SK-N-SH treated with all-trans-retinoic acid at 6 μM for 48 hours (cell line): ENCODE data around the gene PRSS38.

Experiments
- ARNTL ChIP-seq: fragments of 450-650 bp; formaldehyde crosslinking; IDR thresholded peaks from 2 replicates; pipeline ENCODE4 v1.5.0; 2020; ENCODE audit warnings: low read depth, mild to moderate bottlenecking, moderate library complexity, borderline replicate concordance
- OSR1 ChIP-seq: fragments of 250-450 bp; sonication (Bioruptor Pico); IDR thresholded peaks from 2 replicates; pipeline ENCODE4 v1.8.0; 2022; ENCODE audit warnings: moderate library complexity, mild to moderate bottlenecking, inconsistent platforms
- PPARA ChIP-seq: fragments of 250-450 bp; sonication (Bioruptor Pico); IDR thresholded peaks from 2 replicates; pipeline ENCODE4 v1.5.0; 2020; ENCODE audit warnings: mild to moderate bottlenecking, borderline replicate concordance
- RARB ChIP-seq: fragments of 250-450 bp; sonication (Bioruptor Pico); IDR thresholded peaks from 2 replicates; pipeline ENCODE4 v1.8.0; 2021; ENCODE audit warnings: mild to moderate bottlenecking, moderate library complexity
- TF ChIP-seq, protein P1 (sequence below): fragments of 250-450 bp; sonication (Bioruptor Pico); IDR thresholded peaks from 2 replicates; pipeline ENCODE4 v1.5.0; 2020; ENCODE audit warnings: mild to moderate bottlenecking, moderate library complexity

DNA sequence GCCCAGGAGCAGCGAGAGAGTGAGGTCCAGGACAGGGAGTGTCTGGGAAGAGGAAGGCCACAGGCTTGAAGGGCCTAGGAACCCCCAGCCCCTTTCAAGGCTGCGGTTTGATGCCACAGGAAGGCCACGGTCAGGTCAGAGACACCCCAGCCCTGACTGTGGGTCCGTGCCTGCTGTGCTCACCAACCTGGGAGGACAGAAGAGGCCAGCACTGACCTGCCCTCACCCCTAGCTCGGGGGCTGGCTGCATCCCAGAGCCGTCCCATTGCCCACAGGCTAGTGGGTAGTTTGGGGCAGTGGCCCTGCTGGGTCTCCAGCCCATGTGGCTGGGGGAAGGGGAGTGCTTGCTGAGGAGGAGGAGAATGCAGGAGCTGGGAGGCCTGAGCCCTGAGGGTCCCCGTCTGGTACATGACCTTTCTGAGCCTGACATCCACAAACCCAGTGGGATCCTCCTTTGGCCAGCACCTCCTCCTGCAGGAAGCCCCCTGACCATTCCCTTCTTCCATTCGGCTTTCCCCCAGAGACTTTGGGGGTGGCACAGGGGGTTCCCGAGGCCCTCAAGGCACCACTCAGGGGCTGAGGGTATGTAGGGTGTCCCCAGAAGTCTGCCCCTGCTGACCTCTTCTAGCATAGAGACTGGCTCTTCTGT is 77.9 kb downstream of the PRSS38 start:
- TF ChIP-seq ARNTL (CRISPR knock-in tag): no peak
- TF ChIP-seq RARB (CRISPR knock-in tag): no peak
- TF ChIP-seq, protein P1, sequence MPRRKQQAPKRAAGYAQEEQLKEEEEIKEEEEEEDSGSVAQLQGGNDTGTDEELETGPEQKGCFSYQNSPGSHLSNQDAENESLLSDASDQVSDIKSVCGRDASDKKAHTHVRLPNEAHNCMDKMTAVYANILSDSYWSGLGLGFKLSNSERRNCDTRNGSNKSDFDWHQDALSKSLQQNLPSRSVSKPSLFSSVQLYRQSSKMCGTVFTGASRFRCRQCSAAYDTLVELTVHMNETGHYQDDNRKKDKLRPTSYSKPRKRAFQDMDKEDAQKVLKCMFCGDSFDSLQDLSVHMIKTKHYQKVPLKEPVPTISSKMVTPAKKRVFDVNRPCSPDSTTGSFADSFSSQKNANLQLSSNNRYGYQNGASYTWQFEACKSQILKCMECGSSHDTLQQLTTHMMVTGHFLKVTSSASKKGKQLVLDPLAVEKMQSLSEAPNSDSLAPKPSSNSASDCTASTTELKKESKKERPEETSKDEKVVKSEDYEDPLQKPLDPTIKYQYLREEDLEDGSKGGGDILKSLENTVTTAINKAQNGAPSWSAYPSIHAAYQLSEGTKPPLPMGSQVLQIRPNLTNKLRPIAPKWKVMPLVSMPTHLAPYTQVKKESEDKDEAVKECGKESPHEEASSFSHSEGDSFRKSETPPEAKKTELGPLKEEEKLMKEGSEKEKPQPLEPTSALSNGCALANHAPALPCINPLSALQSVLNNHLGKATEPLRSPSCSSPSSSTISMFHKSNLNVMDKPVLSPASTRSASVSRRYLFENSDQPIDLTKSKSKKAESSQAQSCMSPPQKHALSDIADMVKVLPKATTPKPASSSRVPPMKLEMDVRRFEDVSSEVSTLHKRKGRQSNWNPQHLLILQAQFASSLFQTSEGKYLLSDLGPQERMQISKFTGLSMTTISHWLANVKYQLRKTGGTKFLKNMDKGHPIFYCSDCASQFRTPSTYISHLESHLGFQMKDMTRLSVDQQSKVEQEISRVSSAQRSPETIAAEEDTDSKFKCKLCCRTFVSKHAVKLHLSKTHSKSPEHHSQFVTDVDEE (CRISPR knock-in tag): no peak
- TF ChIP-seq PPARA (CRISPR knock-in tag): no peak
- no peak for TF ChIP-seq OSR1 (CRISPR knock-in tag)
